CD14-positive monocyte (primary cell): ENCODE data around the gene PPM1F. TPM values are rescaled to one million over a fixed set of nuclear protein-coding genes. Genes with fewer than 3 reads are reported as not detected.

Source experiments
- DNase-seq, 3 donors: peaks; one replicate each; pipeline ENCODE4 v3.0.0-alpha.2; 2011 to 2022
- H2AFZ ChIP-seq: 2 replicates; pipeline ENCODE4 v1.6.0; 2012; ENCODE audit warnings: mild to moderate bottlenecking, low read depth, low read length, inconsistent platforms; ENCODE audit not compliant: insufficient read depth, poor library complexity, severe bottlenecking
- H3K27ac ChIP-seq, 2 donors: 1 replicate in 1 of 2; 2 replicates in 1 of 2; pipeline ENCODE4 v1.5.1; 2012 to 2013; ENCODE audit warnings: low read length in 2 of 2, control low read depth in 1 of 2, inconsistent platforms in 1 of 2, low read depth in 1 of 2, mild to moderate bottlenecking in 1 of 2
- H3K27me3 ChIP-seq, 2 donors: one replicate each; pipeline versions ENCODE4 v1.6.0 to v1.6.1; 2011 to 2013; ENCODE audit warnings: low read length in 2 of 2; ENCODE audit not compliant: control insufficient read depth in 2 of 2, insufficient read depth in 2 of 2
- H3K36me3 ChIP-seq, 2 donors: replicated peaks in 1 of 2; 1 replicate in 1 of 2; 2 replicates in 1 of 2; pipeline versions ENCODE4 v1.5.1 to v1.6.1; 2012 to 2013; ENCODE audit warnings: low read length in 2 of 2, control low read depth in 1 of 2, inconsistent platforms in 1 of 2, mild to moderate bottlenecking in 1 of 2; ENCODE audit not compliant: insufficient read depth in 2 of 2, control insufficient read depth in 1 of 2
- H3K4me1 ChIP-seq, 2 donors: 1 replicate in 1 of 2; 2 replicates in 1 of 2; pipeline versions ENCODE4 v1.5.1 to v1.6.1; 2012 to 2013; ENCODE audit warnings: low read length in 2 of 2, control low read depth in 1 of 2, inconsistent platforms in 1 of 2, mild to moderate bottlenecking in 1 of 2, moderate library complexity in 1 of 2; ENCODE audit not compliant: insufficient read depth in 2 of 2, control insufficient read depth in 1 of 2
- H3K4me2 ChIP-seq: replicated peaks from 2 replicates; pipeline ENCODE3; 2012; ENCODE audit warnings: low read length, moderate library complexity, mild to moderate bottlenecking; ENCODE audit not compliant: poor library complexity, severe bottlenecking; ENCODE audit errors: extremely low read depth
- H3K4me3 ChIP-seq, 3 experiments: fragments of 200-600 bp in 1 of 3; sonication (generic) in 1 of 3; replicated peaks in 1 of 3; 1 replicate in 2 of 3; 2 replicates in 1 of 3; pipeline ENCODE4 v1.5.1; 2011 to 2013; ENCODE audit warnings: low read length in 3 of 3, mild to moderate bottlenecking in 3 of 3, control low read depth in 2 of 3, low read depth in 2 of 3, inconsistent platforms in 1 of 3, moderate library complexity in 1 of 3
- H3K79me2 ChIP-seq: 2 replicates; pipeline ENCODE4 v1.6.0; 2012; ENCODE audit warnings: mild to moderate bottlenecking, control low read depth, inconsistent platforms, low read length, moderate library complexity; ENCODE audit not compliant: insufficient read depth
- H3K9ac ChIP-seq: 2 replicates; pipeline ENCODE4 v1.6.0; 2017; ENCODE audit warnings: low read length, mild to moderate bottlenecking; ENCODE audit not compliant: insufficient read depth, poor library complexity, severe bottlenecking
- H3K9me3 ChIP-seq, 2 donors: replicated peaks in 1 of 2; 1 replicate in 1 of 2; 2 replicates in 1 of 2; pipeline versions ENCODE4 v1.5.1 to v1.6.1; 2012 to 2013; ENCODE audit warnings: low read length in 2 of 2, control low read depth in 1 of 2; ENCODE audit not compliant: control insufficient read depth in 1 of 2, insufficient read depth in 1 of 2
- H4K20me1 ChIP-seq: 2 replicates; pipeline ENCODE4 v1.6.0; 2012; ENCODE audit warnings: mild to moderate bottlenecking, low read length, control low read depth, moderate library complexity; ENCODE audit not compliant: insufficient read depth
- H3K27ac Mint-ChIP-seq, 7 donors: one replicate each; pipeline ENCODE4 v1.8.0; 2020; ENCODE audit warnings: mild to moderate bottlenecking in 7 of 7, mixed read lengths in 7 of 7, moderate library complexity in 6 of 7, inconsistent platforms in 2 of 7
- H3K27me3 Mint-ChIP-seq, 3 donors: one replicate each; pipeline ENCODE4 v1.8.0; 2021 to 2022; ENCODE audit warnings: low read depth in 3 of 3, mild to moderate bottlenecking in 3 of 3, mixed read lengths in 3 of 3, moderate library complexity in 3 of 3, inconsistent platforms in 1 of 3
- H3K36me3 Mint-ChIP-seq, 2 donors: one replicate each; pipeline ENCODE4 v1.8.0; 2020; ENCODE audit warnings: mixed read lengths in 2 of 2, inconsistent platforms in 1 of 2, mild to moderate bottlenecking in 1 of 2
- H3K4me1 Mint-ChIP-seq: one replicate; pipeline ENCODE4 v1.8.0; 2020; ENCODE audit warnings: mild to moderate bottlenecking, mixed read lengths
- H3K4me3 Mint-ChIP-seq, 2 donors: one replicate each; pipeline ENCODE4 v1.8.0; 2020; ENCODE audit warnings: mild to moderate bottlenecking in 2 of 2, mixed read lengths in 2 of 2, moderate library complexity in 1 of 2
- H3K9me3 Mint-ChIP-seq, 7 donors: one replicate each; pipeline ENCODE4 v1.8.0; 2020 to 2022; ENCODE audit warnings: mixed read lengths in 7 of 7, mild to moderate bottlenecking in 6 of 7, moderate library complexity in 6 of 7, inconsistent platforms in 2 of 7
- WGBS: methylation state at CpG from one replicate; pipeline ENCODE4 v1.1.5; 2013; ENCODE audit warnings: missing lambda C conversion rate; ENCODE audit not compliant: insufficient coverage; 5-methylcytosine and 5-hydroxymethylcytosine counted together
- intact Hi-C, 2 donors: fragments of 100-400 bp; cut with micrococcal nuclease; formaldehyde crosslinking; loops; one replicate each; pipeline versions ENCODE4 v1.15.0 to v1.15.1; 2023
- polyA plus RNA-seq, 3 donors: library from polyadenylated mRNA; depleted of rRNA in 1 of 3; unstranded in 2 of 3; stranded (reverse) in 1 of 3; fragments of 300-500 nt in 2 of 3; fragments of >200 nt in 1 of 3; fragmentation: Illumina TruSeq in 2 of 3; gene quantifications; 1 replicate in 2 of 3; 2 replicates in 1 of 3; pipeline ENCODE4 v1.2.3, GENCODE V29; 2012 to 2021
- TF ChIP-seq, protein P1 (sequence below): fragments of 200-600 bp; IDR thresholded peaks from one replicate; pipeline ENCODE4 v1.8.0; 2022; ENCODE audit warnings: antibody characterized with exemption, mild to moderate bottlenecking

PPM1F gene
- polyA plus RNA-seq, 3 donors = 28.8 to 95.0 (median 37.2) TPM

DNA sequence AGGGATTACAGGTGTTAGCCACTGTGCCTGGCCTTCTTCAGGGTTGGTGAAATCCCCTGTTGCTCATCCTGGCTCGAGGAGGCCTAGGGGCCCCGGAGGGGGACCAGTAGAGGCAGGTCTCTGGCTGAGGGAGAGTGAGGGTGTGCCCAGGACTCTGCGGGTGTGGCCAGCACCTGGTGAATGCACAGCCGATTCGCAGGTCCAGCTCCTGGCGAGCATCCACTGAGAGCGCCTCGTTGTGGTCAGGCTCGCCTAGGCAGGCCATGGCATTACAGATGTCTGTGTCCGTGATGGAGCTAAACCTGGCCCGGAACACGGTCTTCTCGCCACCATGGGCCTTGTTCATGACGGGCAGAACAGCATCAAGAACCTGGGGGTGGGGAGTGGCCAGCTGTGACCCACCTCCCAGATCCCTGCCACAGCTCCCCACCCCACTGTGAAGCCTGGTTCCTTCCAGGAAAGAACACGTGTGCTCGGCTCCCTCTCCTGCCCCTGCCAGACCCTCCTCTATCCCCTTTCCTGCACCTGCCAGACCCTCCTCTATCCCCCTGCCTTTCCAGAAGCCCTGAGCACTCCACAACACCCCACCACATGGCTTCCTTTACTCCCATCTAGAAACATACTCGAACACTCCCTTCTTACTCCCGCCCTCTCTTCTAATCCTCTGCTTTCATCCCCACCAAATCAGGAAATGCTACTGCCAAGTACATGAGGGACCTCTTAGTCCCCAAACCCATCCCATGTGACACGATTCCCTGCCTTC lies 17.6 kb upstream of the PPM1F start:
- Histone ChIP-seq H2AFZ (no peak overlapping the region), H4K20me1 (peaks cover 14% of the 10 kb centered on the region), H3K4me3 (no peak overlapping the region), H3K27me3 (no peaks in the 10 kb centered on the region), H3K27ac (no peak overlapping the region), H3K9ac (no peak overlapping the region), H3K9me3 (no peaks in the 10 kb centered on the region), H3K79me2 (no peaks in the 10 kb centered on the region), H3K4me2 (no peak overlapping the region), H3K36me3 (peaks cover 91 to 99% of the 10 kb centered on the region in 2 donors), H3K4me1 (no peaks in the 10 kb centered on the region)
- Mint-ChIP-seq H3K4me3 (no peak overlapping the region), H3K27me3 (no peaks in the 10 kb centered on the region), H3K9me3 (no peaks in the 10 kb centered on the region), H3K36me3 (peaks cover 80 to 94% of the 10 kb centered on the region in 2 donors), H3K4me1 (no peaks in the 10 kb centered on the region), H3K27ac (peak overlapping the region in 1 of 7 donors; percentile 31)
- TF ChIP-seq, protein P1, sequence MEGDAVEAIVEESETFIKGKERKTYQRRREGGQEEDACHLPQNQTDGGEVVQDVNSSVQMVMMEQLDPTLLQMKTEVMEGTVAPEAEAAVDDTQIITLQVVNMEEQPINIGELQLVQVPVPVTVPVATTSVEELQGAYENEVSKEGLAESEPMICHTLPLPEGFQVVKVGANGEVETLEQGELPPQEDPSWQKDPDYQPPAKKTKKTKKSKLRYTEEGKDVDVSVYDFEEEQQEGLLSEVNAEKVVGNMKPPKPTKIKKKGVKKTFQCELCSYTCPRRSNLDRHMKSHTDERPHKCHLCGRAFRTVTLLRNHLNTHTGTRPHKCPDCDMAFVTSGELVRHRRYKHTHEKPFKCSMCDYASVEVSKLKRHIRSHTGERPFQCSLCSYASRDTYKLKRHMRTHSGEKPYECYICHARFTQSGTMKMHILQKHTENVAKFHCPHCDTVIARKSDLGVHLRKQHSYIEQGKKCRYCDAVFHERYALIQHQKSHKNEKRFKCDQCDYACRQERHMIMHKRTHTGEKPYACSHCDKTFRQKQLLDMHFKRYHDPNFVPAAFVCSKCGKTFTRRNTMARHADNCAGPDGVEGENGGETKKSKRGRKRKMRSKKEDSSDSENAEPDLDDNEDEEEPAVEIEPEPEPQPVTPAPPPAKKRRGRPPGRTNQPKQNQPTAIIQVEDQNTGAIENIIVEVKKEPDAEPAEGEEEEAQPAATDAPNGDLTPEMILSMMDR = no peak
- WGBS = 98% methylated on average over 18 of the region's 19 CpGs
- intact Hi-C loops = no loop called here
- DNase-seq = no peak

DNA sequence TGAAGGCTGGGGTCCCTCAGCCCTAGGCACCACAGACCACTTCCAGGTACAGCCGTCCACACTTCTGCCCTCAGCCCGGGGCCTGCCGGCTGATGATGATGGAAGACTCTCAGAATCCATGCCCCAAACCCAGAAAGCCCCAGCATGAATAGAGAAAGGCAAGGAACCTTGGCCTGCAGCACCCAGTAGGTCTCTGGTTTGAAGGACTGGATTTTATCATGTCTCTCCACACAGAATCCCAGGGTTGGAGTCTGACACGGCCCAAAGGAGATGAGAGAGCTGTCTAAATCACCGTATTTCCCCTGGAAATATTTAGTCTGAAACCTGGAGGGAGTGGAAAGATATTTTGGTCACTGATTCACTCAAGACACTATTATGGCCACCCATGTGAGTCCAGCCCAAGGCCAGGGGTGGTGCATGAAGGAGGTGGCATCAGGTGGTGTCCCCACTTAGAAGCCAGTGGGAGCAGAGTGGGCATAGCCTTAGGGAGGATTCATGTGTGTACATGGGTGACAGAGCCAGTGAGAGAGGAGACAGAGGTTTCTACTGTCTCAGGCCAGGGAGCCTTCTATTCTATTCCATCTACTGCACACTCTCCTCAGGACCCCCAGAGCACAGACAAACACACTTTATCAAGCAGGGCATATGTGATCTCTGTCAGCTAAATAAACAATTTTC lies 15.9 kb upstream of the PPM1F start:
- no peaks in the 10 kb centered on the region for H3K27me3 ChIP-seq
- H3K4me1 ChIP-seq = no peaks in the 10 kb centered on the region
- Mint-ChIP-seq H3K27ac (peak overlapping the region in 2 of 7 donors; percentile 1 to 18), H3K9me3 (no peaks in the 10 kb centered on the region), H3K4me3 (no peak overlapping the region), H3K36me3 (peaks cover 81 to 94% of the 10 kb centered on the region in 2 donors), H3K27me3 (no peaks in the 10 kb centered on the region), H3K4me1 (no peaks in the 10 kb centered on the region)
- TF ChIP-seq, protein P1 = no peak
- intact Hi-C loops = no loop called here
- no peak overlapping the region for H3K4me3 ChIP-seq
- peaks cover 13% of the 10 kb centered on the region for H4K20me1 ChIP-seq
- no CpG with 5 or more reads among the region's 5 CpGs for WGBS
- no peaks in the 10 kb centered on the region for H3K79me2 ChIP-seq
- H3K27ac ChIP-seq = no peak overlapping the region
- no peak overlapping the region for H3K9ac ChIP-seq
- peaks cover 91 to 99% of the 10 kb centered on the region in 2 donors for H3K36me3 ChIP-seq
- H2AFZ ChIP-seq = no peak overlapping the region
- no peak for DNase-seq
- no peaks in the 10 kb centered on the region for H3K9me3 ChIP-seq
- no peak overlapping the region for H3K4me2 ChIP-seq
